ENCODE results near the gene B3GAT3.
"Not testable (repeated sequence)": the region's sequence is repeated elsewhere in the genome, so short reads cannot be mapped to it uniquely, and the experiment has no call there.

The B3GAT3 gene

GRCh38 chr11:62592146-62592815, 29.5 kb downstream of the B3GAT3 start:
- H3K9me3 ChIP-seq (ENCODE audit: control insufficient read depth in 2 of 2, low read length in 2 of 2), result no peaks in the 10 kb centered on the region
- H3K9ac ChIP-seq (ENCODE audit: low read length in 2 of 2), result peak overlapping the region; percentile 67 to 91
- H3K4me1 ChIP-seq (ENCODE audit: control insufficient read depth, insufficient read depth, low read length), result peaks cover 27% of the 10 kb centered on the region
- H3K27me3 ChIP-seq (ENCODE audit: control insufficient read depth in 1 of 2, insufficient read depth in 2 of 2, low read length in 2 of 2), result no peaks in the 10 kb centered on the region
- peak overlapping the region; percentile 62 to 87 for H3K4me3 ChIP-seq (ENCODE audit: low read length in 2 of 2)
- peak overlapping the region; percentile 96 for H3K27ac ChIP-seq (ENCODE audit: low read length)
- H3K36me3 ChIP-seq (ENCODE audit: control insufficient read depth in 2 of 2, insufficient read depth in 2 of 2, low read length in 2 of 2), result peaks cover 38 to 47% of the 10 kb centered on the region in 2 donors

GRCh38 chr11:62591448-62592145, 30.2 kb downstream of the B3GAT3 start, which contains the start of gene TUT1:
Gene TUT1, minus strand, starts transcription at chr11:62591523. Its CDS starts 38 bp downstream, at chr11:62591485.
- no peaks in the 10 kb centered on the region for H3K27me3 ChIP-seq (ENCODE audit: control insufficient read depth in 1 of 2, insufficient read depth in 2 of 2, low read length in 2 of 2)
- H3K9ac ChIP-seq (ENCODE audit: low read length in 2 of 2), result peak within 1 kb of the TSS; percentile 97 to 99
- peaks cover 27% of the 10 kb centered on the region for H3K4me1 ChIP-seq (ENCODE audit: control insufficient read depth, insufficient read depth, low read length)
- peaks cover 35 to 43% of the 10 kb centered on the region in 2 donors for H3K36me3 ChIP-seq (ENCODE audit: control insufficient read depth in 2 of 2, insufficient read depth in 2 of 2, low read length in 2 of 2)
- peak within 1 kb of the TSS; percentile 96 for H3K27ac ChIP-seq (ENCODE audit: low read length)
- no peaks in the 10 kb centered on the region for H3K9me3 ChIP-seq (ENCODE audit: control insufficient read depth in 2 of 2, low read length in 2 of 2)
- H3K4me3 ChIP-seq (ENCODE audit: low read length in 2 of 2), result peak within 1 kb of the TSS; percentile 87 to 98

GRCh38 chr11:62588966-62589637, 32.7 kb downstream of the B3GAT3 start:
- Histone ChIP-seq H3K9ac (ENCODE audit: low read length in 2 of 2) (no peak overlapping the region), H3K4me3 (ENCODE audit: low read length in 2 of 2) (no peak overlapping the region), H3K9me3 (ENCODE audit: control insufficient read depth in 2 of 2, low read length in 2 of 2) (no peaks in the 10 kb centered on the region), H3K27ac (ENCODE audit: low read length) (no peak overlapping the region), H3K27me3 (ENCODE audit: control insufficient read depth in 1 of 2, insufficient read depth in 2 of 2, low read length in 2 of 2) (no peaks in the 10 kb centered on the region), H3K36me3 (ENCODE audit: control insufficient read depth in 2 of 2, insufficient read depth in 2 of 2, low read length in 2 of 2) (peaks cover 21 to 24% of the 10 kb centered on the region in 2 donors), H3K4me1 (ENCODE audit: control insufficient read depth, insufficient read depth, low read length) (peaks cover 27% of the 10 kb centered on the region)

- not testable (repeated sequence) for H3K9me3 ChIP-seq (ENCODE audit: control insufficient read depth in 2 of 2, low read length in 2 of 2); H3K4me1 ChIP-seq (ENCODE audit: control insufficient read depth, insufficient read depth, low read length); H3K27me3 ChIP-seq (ENCODE audit: control insufficient read depth in 1 of 2, insufficient read depth in 2 of 2, low read length in 2 of 2); H3K4me3 ChIP-seq (ENCODE audit: low read length in 2 of 2); H3K27ac ChIP-seq (ENCODE audit: low read length); H3K9ac ChIP-seq (ENCODE audit: low read length in 2 of 2)
- H3K36me3 ChIP-seq (ENCODE audit: control insufficient read depth in 2 of 2, insufficient read depth in 2 of 2, low read length in 2 of 2), result peaks cover 28 to 34% of the 10 kb centered on the region in 2 donors
These were observed 36.4 kb downstream of the B3GAT3 start for GRCh38 chr11:62585356-62585755.

GRCh38 chr11:62581735-62582134, 40.1 kb downstream of the B3GAT3 start:
- H3K27me3 ChIP-seq (ENCODE audit: control insufficient read depth in 1 of 2, insufficient read depth in 2 of 2, low read length in 2 of 2); H3K27ac ChIP-seq (ENCODE audit: low read length); H3K9ac ChIP-seq (ENCODE audit: low read length in 2 of 2); H3K9me3 ChIP-seq (ENCODE audit: control insufficient read depth in 2 of 2, low read length in 2 of 2); H3K4me1 ChIP-seq (ENCODE audit: control insufficient read depth, insufficient read depth, low read length); H3K4me3 ChIP-seq (ENCODE audit: low read length in 2 of 2): not testable (repeated sequence)
- peaks cover 23 to 39% of the 10 kb centered on the region in 2 donors for H3K36me3 ChIP-seq (ENCODE audit: control insufficient read depth in 2 of 2, insufficient read depth in 2 of 2, low read length in 2 of 2)

- Histone ChIP-seq H3K36me3 (ENCODE audit: control insufficient read depth in 2 of 2, insufficient read depth in 2 of 2, low read length in 2 of 2) (peaks cover 29 to 36% of the 10 kb centered on the region in 2 donors), H3K4me1 (ENCODE audit: control insufficient read depth, insufficient read depth, low read length) (peaks cover 5% of the 10 kb centered on the region), H3K9ac (ENCODE audit: low read length in 2 of 2) (peak overlapping the region in 1 of 2 donors; percentile 29), H3K27ac (ENCODE audit: low read length) (no peak overlapping the region), H3K4me3 (ENCODE audit: low read length in 2 of 2) (no peak overlapping the region), H3K9me3 (ENCODE audit: control insufficient read depth in 2 of 2, low read length in 2 of 2) (no peaks in the 10 kb centered on the region), H3K27me3 (ENCODE audit: control insufficient read depth in 1 of 2, insufficient read depth in 2 of 2, low read length in 2 of 2) (no peaks in the 10 kb centered on the region)
These were observed 40.6 kb downstream of the B3GAT3 start for GRCh38 chr11:62580959-62581715.

- H3K9me3 ChIP-seq (ENCODE audit: control insufficient read depth in 2 of 2, low read length in 2 of 2), result no peaks in the 10 kb centered on the region
- peaks cover 26 to 30% of the 10 kb centered on the region in 2 donors for H3K36me3 ChIP-seq (ENCODE audit: control insufficient read depth in 2 of 2, insufficient read depth in 2 of 2, low read length in 2 of 2)
- H3K27me3 ChIP-seq (ENCODE audit: control insufficient read depth in 1 of 2, insufficient read depth in 2 of 2, low read length in 2 of 2), result no peaks in the 10 kb centered on the region
- no peak overlapping the region for H3K4me3 ChIP-seq (ENCODE audit: low read length in 2 of 2)
- H3K27ac ChIP-seq (ENCODE audit: low read length), result no peak overlapping the region
- no peak overlapping the region for H3K9ac ChIP-seq (ENCODE audit: low read length in 2 of 2)
- H3K4me1 ChIP-seq (ENCODE audit: control insufficient read depth, insufficient read depth, low read length), result peaks cover 24% of the 10 kb centered on the region
These were observed 42.5 kb downstream of the B3GAT3 start for GRCh38 chr11:62579252-62579651.

- Histone ChIP-seq H3K36me3 (ENCODE audit: control insufficient read depth in 2 of 2, insufficient read depth in 2 of 2, low read length in 2 of 2) (peaks cover 23 to 27% of the 10 kb centered on the region in 2 donors), H3K9me3 (ENCODE audit: control insufficient read depth in 2 of 2, low read length in 2 of 2) (no peaks in the 10 kb centered on the region), H3K27me3 (ENCODE audit: control insufficient read depth in 1 of 2, insufficient read depth in 2 of 2, low read length in 2 of 2) (no peaks in the 10 kb centered on the region), H3K27ac (ENCODE audit: low read length) (no peak overlapping the region), H3K4me1 (ENCODE audit: control insufficient read depth, insufficient read depth, low read length) (peaks cover 25% of the 10 kb centered on the region), H3K4me3 (ENCODE audit: low read length in 2 of 2) (no peak overlapping the region), H3K9ac (ENCODE audit: low read length in 2 of 2) (no peak overlapping the region)
These were observed 43.2 kb downstream of the B3GAT3 start for GRCh38 chr11:62578541-62578940.

GRCh38 chr11:62577046-62577714, 44.6 kb downstream of the B3GAT3 start:
- peaks cover 37% of the 10 kb centered on the region for H3K4me1 ChIP-seq (ENCODE audit: control insufficient read depth, insufficient read depth, low read length)
- no peak overlapping the region for H3K4me3 ChIP-seq (ENCODE audit: low read length in 2 of 2)
- peaks cover 22 to 26% of the 10 kb centered on the region in 2 donors for H3K36me3 ChIP-seq (ENCODE audit: control insufficient read depth in 2 of 2, insufficient read depth in 2 of 2, low read length in 2 of 2)
- H3K27me3 ChIP-seq (ENCODE audit: control insufficient read depth in 1 of 2, insufficient read depth in 2 of 2, low read length in 2 of 2), result no peaks in the 10 kb centered on the region
- peak overlapping the region in 1 of 2 donors; percentile 51 for H3K9ac ChIP-seq (ENCODE audit: low read length in 2 of 2)
- peak overlapping the region; percentile 37 for H3K27ac ChIP-seq (ENCODE audit: low read length)
- H3K9me3 ChIP-seq (ENCODE audit: control insufficient read depth in 2 of 2, low read length in 2 of 2), result no peaks in the 10 kb centered on the region

GRCh38 chr11:62575837-62576236, 45.9 kb downstream of the B3GAT3 start:
- Histone ChIP-seq H3K9me3 (ENCODE audit: control insufficient read depth in 2 of 2, low read length in 2 of 2) (no peaks in the 10 kb centered on the region), H3K4me3 (ENCODE audit: low read length in 2 of 2) (no peak overlapping the region), H3K9ac (ENCODE audit: low read length in 2 of 2) (no peak overlapping the region), H3K4me1 (ENCODE audit: control insufficient read depth, insufficient read depth, low read length) (peaks cover 37% of the 10 kb centered on the region), H3K27ac (ENCODE audit: low read length) (peak overlapping the region; percentile 91), H3K27me3 (ENCODE audit: control insufficient read depth in 1 of 2, insufficient read depth in 2 of 2, low read length in 2 of 2) (no peaks in the 10 kb centered on the region), H3K36me3 (ENCODE audit: control insufficient read depth in 2 of 2, insufficient read depth in 2 of 2, low read length in 2 of 2) (peaks cover 22 to 28% of the 10 kb centered on the region in 2 donors)
